GM19193 (cell line): ENCODE measurements around the gene NFIX.

ENCODE experiments used
- POLR2A ChIP-seq: IDR thresholded peaks from 4 replicates; pipeline ENCODE4 v1.6.1; 2011; ENCODE audit not compliant: insufficient read depth, insufficient read length; ENCODE audit errors: extremely low read depth

Gene NFIX

GRCh38 chr19:13010038-13010991 is 15.0 kb downstream of the NFIX start:
- TF ChIP-seq POLR2A = no peak

DNA sequence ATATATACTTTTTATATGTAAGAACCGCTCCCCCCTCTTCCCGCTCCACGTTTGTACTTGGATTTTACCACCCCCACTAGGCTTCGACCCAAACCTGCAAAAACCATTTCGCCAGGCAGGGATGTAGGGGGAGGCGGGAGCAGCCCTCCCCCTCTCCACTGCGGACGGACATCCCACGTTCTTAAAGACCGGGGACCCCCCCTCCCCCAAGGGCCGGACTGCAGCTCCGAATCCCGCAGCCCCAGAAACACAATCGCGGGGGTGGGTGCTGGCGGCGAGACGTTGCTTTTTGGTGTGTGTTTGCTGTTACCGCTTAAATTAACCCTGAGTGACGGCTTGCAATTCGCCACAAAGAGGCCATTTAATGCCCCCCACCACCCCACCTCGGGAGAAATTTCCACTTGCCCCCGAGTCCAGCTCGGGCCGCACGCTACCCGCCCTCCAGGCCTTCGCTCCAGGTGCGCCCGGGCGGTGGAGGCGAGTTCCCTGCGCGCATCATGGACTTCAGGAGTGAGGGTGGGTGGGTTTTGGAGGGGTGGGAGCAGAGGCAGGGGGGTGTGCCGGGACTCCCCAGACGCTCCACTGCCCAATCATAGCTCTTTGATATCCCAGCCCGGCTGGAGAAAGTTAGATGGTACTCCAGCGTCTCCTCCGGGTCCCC is 15.8 kb downstream of the NFIX start:
- TF ChIP-seq POLR2A = no peak

GRCh38 chr19:13011653-13012389 is 16.5 kb downstream of the NFIX start:
- TF ChIP-seq POLR2A = no peak

DNA sequence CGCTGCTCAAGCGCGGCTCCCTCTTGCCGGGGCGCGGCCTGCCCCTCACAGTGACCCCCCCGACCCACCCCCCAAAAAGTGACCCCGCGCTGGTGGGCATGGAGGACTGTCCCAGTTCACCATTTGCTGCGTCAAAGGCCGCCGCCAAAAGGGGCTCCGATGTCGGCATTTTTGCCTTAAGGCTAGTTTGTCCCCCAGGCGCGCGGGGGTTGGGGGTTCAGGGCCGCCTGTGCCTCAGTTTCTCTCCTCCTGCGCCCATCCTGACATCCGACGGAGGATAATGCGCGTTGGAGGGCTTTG is 17.1 kb downstream of the NFIX start:
- no peak for TF ChIP-seq POLR2A

DNA sequence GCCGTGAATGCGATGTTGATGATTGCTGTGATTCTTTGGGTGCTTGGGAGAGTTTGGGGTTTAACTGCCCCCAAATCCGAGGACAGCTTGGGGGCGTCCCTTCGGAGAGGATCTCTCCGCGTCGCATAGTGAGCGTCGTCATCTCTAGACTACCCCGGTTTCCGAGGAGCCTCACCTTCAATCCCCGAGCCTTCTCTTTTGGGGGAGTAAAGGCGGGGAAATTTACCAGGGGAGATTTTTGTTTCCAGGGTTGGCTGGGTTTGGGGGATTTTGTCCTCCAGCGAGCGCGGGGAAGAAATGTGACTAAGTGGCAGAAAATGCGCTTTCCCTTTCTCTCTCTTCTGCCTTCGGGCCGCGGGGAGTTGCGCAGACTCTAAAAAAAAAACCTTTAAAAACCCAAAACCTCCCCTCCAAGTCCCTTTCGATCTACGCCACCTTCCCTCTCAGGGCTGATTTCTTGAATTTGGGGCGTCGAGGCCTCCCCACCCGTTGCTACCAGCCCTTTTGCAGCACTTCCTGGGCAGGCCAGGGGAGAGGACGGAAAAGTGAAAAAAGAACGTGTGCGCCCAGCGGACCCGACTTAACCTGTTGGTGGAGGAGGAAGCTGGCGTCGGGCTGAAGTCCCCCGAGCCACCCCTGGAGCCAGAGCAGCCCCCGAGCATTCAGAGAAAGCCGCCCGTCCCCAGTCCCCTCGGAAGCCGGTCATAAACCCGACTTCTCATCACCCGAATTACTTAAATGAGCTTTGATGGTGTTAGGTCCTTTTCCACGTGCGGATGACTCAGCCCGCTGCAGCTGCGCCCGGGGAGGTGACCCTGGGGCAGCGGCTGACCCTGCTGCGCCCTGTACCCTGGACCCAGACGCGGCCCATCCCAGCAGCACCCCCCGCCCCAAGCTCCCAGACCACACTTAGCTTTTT is 17.7 kb downstream of the NFIX start:
- TF ChIP-seq POLR2A = no peak

DNA sequence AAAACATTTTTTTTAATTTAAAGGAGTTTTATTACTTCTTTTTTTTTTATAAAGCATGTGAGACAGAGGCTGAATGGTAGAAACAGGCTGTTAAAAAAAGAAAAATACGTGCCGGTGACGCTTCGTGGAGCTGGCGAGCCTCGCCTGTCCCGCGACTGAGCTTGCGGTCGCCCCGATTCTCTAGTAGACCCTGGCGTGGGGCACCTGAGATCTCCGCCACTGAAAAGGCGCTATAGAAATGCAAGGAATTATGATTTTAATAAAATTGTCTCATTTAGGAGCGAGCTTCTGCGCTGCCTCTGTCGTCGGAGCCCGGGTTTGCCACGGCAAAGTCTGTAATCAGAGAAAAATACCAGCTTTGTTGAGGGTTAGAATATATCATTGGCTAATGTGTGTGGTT is 18.4 kb downstream of the NFIX start:
- no peak for TF ChIP-seq POLR2A

DNA sequence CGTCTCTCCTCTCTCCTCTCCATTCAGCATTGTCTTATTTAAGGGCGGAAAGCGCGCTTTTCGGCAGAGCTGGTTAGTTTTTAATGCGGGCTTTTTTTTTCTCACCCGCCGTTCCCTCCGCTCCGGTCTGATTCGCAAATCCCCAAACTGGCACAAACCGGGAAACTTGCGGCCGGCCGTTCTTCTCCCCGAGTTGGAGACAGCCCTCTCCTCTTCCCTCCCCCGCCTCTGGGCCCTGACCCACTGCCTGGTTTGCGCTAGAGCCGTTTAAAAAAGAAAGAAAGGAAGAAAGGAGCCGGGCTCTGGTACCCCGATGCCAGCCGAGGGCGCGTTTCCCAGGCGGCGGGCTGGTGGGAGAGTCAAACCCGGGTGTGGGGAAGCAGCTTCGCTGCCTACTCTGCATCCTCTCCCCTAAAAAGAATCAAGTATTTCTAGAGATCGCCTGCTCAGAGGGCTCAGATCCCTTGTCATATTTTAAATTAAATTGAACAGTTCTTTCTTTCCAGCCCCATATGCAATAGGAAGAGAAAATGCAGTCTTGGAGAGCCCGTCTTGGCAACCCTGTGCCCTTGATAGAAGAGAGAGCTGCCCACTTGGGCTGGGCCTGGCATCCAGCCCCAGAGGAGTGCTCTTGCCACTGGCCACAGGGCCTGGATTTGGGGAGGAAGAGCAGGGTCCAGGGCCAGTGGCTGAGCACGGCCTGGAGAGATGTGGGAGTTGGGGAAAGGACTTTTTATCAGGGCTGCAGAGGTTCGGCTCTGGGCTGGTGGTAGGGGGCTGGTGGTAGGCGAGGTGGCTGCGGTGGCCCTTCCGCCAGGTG is 19.0 kb downstream of the NFIX start:
- no peak for TF ChIP-seq POLR2A

GRCh38 chr19:13014921-13015280 is 19.6 kb downstream of the NFIX start:
- no peak for TF ChIP-seq POLR2A

DNA sequence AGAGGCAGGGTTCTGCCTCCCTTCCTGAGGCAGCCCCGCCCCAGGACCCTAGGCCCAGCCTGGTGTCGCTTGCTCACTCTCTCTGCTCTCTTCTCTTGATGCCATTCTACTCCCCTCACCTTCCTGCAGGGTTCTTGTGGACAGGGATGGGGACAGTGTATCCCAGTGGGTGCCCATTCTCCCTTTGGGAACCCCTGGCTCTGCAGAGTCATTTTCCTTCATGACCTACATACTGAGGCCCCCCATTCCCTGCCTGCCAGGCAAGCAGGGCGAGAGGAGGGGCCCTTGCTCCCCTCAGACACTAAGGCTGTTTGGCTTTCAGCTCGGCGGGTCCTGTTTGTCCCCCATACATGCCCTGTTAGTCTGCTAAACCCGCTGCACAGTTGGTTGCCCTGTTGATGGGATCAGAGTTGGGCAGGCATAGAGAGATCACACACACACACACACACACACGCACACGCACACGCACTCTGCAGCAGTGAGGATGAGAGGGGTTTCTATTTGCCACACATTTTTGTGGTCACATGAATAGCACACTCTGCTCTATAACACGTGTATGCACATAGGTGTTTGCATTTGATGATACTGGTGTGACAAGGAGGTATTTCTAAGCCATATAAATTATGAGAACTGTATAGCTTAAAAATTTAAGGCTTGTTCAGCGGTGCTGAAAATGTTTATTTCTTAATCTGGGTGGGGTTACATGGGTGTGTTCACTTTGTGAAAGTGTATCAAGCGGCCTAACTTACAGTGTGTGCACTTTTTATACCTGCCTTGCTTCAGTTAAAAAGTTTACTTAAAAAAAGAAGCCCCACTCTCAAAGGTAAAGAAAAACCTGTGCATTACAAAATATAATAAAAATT is 20.3 kb downstream of the NFIX start:
- TF ChIP-seq POLR2A = no peak

- no peak for TF ChIP-seq POLR2A
These were observed 21.0 kb downstream of the NFIX start for GRCh38 chr19:13016245-13016627.

DNA sequence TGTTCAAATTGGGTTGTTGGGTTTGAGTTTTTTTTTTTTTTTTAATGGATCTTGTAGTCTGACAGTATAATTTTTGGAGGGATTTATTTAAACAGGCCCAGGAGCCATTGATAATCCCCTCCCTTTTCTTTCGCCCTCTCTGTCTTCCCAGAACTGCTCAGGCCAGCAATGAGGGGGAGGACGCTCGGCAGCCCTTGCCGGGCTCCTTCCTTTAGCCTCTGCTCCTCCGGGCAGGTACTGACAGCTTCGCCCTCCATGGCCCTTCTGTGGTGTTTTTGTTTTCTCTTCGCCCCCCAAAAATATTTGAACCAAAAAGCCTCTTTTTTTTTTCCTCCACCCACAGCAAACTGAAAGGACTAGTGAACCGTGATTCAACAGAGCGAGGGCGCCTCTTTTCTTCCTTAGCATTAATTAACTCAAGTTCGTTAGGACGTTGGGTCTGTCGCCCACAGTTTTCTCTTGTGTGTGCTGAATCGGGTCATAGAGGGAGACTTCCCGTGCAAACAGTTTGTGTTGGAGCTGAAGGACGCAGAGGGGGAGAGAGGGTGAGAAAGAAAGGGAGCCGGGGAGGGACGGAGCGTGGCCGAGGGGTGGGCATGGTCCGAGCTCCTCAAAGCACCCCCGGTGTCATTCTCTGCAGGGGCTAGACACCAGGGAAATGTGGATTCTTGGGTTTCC is 21.5 kb downstream of the NFIX start:
- TF ChIP-seq POLR2A = no peak

DNA sequence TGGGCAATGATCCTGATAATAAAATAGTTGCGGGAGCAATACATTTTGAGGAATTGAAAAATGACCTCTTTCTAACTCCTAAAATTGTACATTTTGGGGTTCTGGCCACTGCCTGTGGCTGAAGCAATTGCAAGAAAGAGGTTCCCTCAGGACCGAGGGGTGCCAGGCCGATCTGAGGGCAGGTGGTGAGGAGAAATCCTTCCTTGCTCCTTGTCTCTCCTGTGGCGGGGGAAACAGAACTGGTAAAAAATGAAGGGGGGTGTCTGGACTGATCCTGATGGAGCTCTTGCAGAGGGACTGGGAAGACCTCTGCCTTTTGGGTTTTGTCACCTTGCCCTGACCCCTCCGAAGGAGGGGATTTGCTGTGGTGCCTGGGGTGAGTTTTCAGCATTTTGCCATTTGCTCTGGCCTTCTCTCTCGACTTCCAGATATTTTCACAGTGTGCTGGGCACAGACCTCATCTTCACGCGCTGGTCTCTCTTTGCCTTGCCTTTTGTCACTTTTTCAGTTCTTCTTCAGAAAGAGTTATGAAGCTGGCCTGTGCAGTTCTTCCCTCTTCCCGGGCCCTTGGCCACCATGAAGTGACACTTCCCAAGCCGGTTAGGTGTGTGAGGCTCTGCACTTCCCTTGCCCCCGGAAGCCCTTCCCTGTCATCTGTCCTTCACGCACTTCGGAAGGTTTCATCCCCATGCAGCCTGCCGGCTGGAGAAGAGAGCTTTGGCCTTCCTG is 22.2 kb downstream of the NFIX start:
- no peak for TF ChIP-seq POLR2A
